A549 (cell line): ENCODE data around the gene ZNF747.

Experiments used
- CEBPB ChIP-seq, 2 experiments: fragments of >200 bp in 1 of 2; sonication (Bioruptor Twin) in 1 of 2; formaldehyde crosslinking in 1 of 2; IDR thresholded peaks; 2 replicates each; pipeline ENCODE4 v1.6.1; 2012 to 2016
- CHD2 ChIP-seq: fragments of 150-350 bp; IDR thresholded peaks from 2 replicates; pipeline ENCODE4 v1.6.1; 2014; ENCODE audit warnings: low read length; ENCODE audit not compliant: partially characterized antibody
- CTCF ChIP-seq: fragments of >200 bp; sonication (Bioruptor Twin); formaldehyde crosslinking; IDR thresholded peaks from 3 replicates; pipeline ENCODE4 v1.5.1; 2016
- EP300 ChIP-seq, 2 experiments: fragments of >200 bp; sonication (Bioruptor Twin); formaldehyde crosslinking; IDR thresholded peaks; 2 replicates in 1 of 2; 3 replicates in 1 of 2; pipeline ENCODE4 v1.6.1; 2016 to 2017
- HDAC2 ChIP-seq: fragments of 200-600 bp; sonication (generic); IDR thresholded peaks from 2 replicates; pipeline ENCODE4 v1.6.1; 2016
- JUNB ChIP-seq: fragments of >200 bp; sonication (Bioruptor Twin); formaldehyde crosslinking; IDR thresholded peaks from 2 replicates; pipeline ENCODE4 v1.6.1; 2016
- KDM1A ChIP-seq: fragments of 200-600 bp; sonication (generic); IDR thresholded peaks from 2 replicates; pipeline ENCODE4 v1.6.1; 2016; ENCODE audit warnings: low read depth, mild to moderate bottlenecking
- POLR2A ChIP-seq: IDR thresholded peaks from 2 replicates; pipeline ENCODE4 v1.6.1; 2012; ENCODE audit warnings: mild to moderate bottlenecking, low read length
- RAD21 ChIP-seq, 2 experiments: fragments of >200 bp in 1 of 2; sonication (Bioruptor Twin) in 1 of 2; formaldehyde crosslinking in 1 of 2; IDR thresholded peaks in 1 of 2; conservative IDR thresholded peaks in 1 of 2; 2 replicates in 1 of 2; 3 replicates in 1 of 2; pipeline ENCODE4 v1.6.1; 2012 to 2018; ENCODE audit warnings: inconsistent platforms in 1 of 2
- TF ChIP-seq, protein P1 (sequence below): fragments of 450-650 bp; IDR thresholded peaks from 2 replicates; pipeline ENCODE4 v1.6.1; 2014; ENCODE audit warnings: antibody characterized with exemption

GRCh38 chr16:30525844-30526136 lies 8.9 kb downstream of the ZNF747 start:
- TF ChIP-seq CTCF (no peak), POLR2A (no peak), RAD21 (conservative IDR thresholded peaks at IDR 0.05 in 1 of 2, IDR thresholded peaks at IDR 0.05 in 1 of 2) (no peak), JUNB (no peak), CHD2 (no peak), CEBPB (IDR thresholded peaks at IDR 0.05) (no peak), EP300 (IDR thresholded peaks at IDR 0.05) (no peak), HDAC2 (no peak), KDM1A (no peak)
- TF ChIP-seq, protein P1, sequence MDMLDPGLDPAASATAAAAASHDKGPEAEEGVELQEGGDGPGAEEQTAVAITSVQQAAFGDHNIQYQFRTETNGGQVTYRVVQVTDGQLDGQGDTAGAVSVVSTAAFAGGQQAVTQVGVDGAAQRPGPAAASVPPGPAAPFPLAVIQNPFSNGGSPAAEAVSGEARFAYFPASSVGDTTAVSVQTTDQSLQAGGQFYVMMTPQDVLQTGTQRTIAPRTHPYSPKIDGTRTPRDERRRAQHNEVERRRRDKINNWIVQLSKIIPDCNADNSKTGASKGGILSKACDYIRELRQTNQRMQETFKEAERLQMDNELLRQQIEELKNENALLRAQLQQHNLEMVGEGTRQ: no peak
